HepG2 (cell line): ENCODE data around the gene SPATA32. TPM values are rescaled to one million over a fixed set of nuclear protein-coding genes. Genes with fewer than 3 reads are reported as not detected.

Experiments used
- BCL6 ChIP-seq: IDR thresholded peaks from 2 replicates; pipeline ENCODE4 v1.6.1; 2016; ENCODE audit warnings: missing genetic modification reagents, missing compliant biosample characterization
- CTCF ChIP-seq: sonication (generic); formaldehyde crosslinking; IDR thresholded peaks from 2 replicates; pipeline ENCODE4 v1.5.0; 2020; ENCODE audit warnings: mild to moderate bottlenecking, missing genetic modification reagents, moderate library complexity
- ELF3 ChIP-seq: IDR thresholded peaks from 2 replicates; pipeline ENCODE4 v1.6.1; 2016; ENCODE audit warnings: missing genetic modification reagents, missing compliant biosample characterization
- FOXO1 ChIP-seq: sonication (generic); formaldehyde crosslinking; IDR thresholded peaks from 2 replicates; pipeline ENCODE4 v1.4.0; 2020; ENCODE audit warnings: missing genetic modification reagents
- GTF2F1 ChIP-seq: fragments of 150-350 bp; IDR thresholded peaks from 2 replicates; pipeline ENCODE4 v1.6.1; 2014; ENCODE audit warnings: low read length
- HMGXB4 ChIP-seq, 2 experiments: sonication (generic) in 1 of 2; formaldehyde crosslinking in 1 of 2; IDR thresholded peaks; 2 replicates each; pipeline versions ENCODE4 v1.4.0 to v1.6.1; 2018 to 2020; ENCODE audit warnings: missing genetic modification reagents in 2 of 2, borderline replicate concordance in 1 of 2, low read depth in 1 of 2, mild to moderate bottlenecking in 1 of 2, missing biosample characterization in 1 of 2
- NR2F6 ChIP-seq, 2 experiments: IDR thresholded peaks; 2 replicates each; pipeline ENCODE4 v1.6.1; 2016; ENCODE audit warnings: antibody characterized with exemption in 1 of 2, mild to moderate bottlenecking in 1 of 2
- RAD21 ChIP-seq: fragments of 450-650 bp; formaldehyde crosslinking; IDR thresholded peaks from 2 replicates; pipeline ENCODE4 v1.5.0; 2020; ENCODE audit warnings: mild to moderate bottlenecking
- SALL1 ChIP-seq: sonication (generic); formaldehyde crosslinking; IDR thresholded peaks from 2 replicates; pipeline ENCODE4 v1.8.0; 2022; ENCODE audit warnings: mild to moderate bottlenecking, missing genetic modification reagents
- SMC3 ChIP-seq: IDR thresholded peaks from 2 replicates; pipeline ENCODE4 v1.6.1; 2011; ENCODE audit warnings: low read length, improper control_type of control experiment
- STAG1 ChIP-seq: sonication (generic); formaldehyde crosslinking; IDR thresholded peaks from 2 replicates; pipeline ENCODE4 v1.4.0; 2020; ENCODE audit warnings: missing genetic modification reagents
- SUZ12 ChIP-seq: fragments of 150-350 bp; IDR thresholded peaks from 2 replicates; pipeline ENCODE4 v1.6.1; 2014; ENCODE audit warnings: low read depth, low read length
- XRCC5 ChIP-seq: fragments of 200-400 bp; formaldehyde crosslinking; optimal IDR thresholded peaks from 2 replicates; pipeline ENCODE3; 2017; ENCODE audit warnings: mild to moderate bottlenecking, low read length
- ZFP82 ChIP-seq: sonication (generic); formaldehyde crosslinking; IDR thresholded peaks from 2 replicates; pipeline ENCODE4 v1.5.1; 2020; ENCODE audit warnings: mild to moderate bottlenecking, missing genetic modification reagents, borderline replicate concordance
- ZIK1 ChIP-seq: sonication (generic); formaldehyde crosslinking; IDR thresholded peaks from 2 replicates; pipeline ENCODE4 v1.5.0; 2020; ENCODE audit warnings: mild to moderate bottlenecking, low read depth, missing genetic modification reagents, borderline replicate concordance
- ZNF142 ChIP-seq: sonication (generic); formaldehyde crosslinking; IDR thresholded peaks from 2 replicates; pipeline ENCODE4 v1.4.0; 2020; ENCODE audit warnings: missing genetic modification reagents
- ZNF501 ChIP-seq: sonication (generic); formaldehyde crosslinking; IDR thresholded peaks from 2 replicates; pipeline ENCODE4 v1.5.1; 2020; ENCODE audit warnings: mild to moderate bottlenecking, moderate library complexity, missing genetic modification reagents
- ZNF770 ChIP-seq: sonication (generic); formaldehyde crosslinking; IDR thresholded peaks from 2 replicates; pipeline ENCODE4 v1.5.0; 2020; ENCODE audit warnings: mild to moderate bottlenecking, missing genetic modification reagents
- polyA plus RNA-seq, 8 experiments: library from polyadenylated mRNA; depleted of rRNA in 3 of 8; stranded (reverse) in 7 of 8; unstranded in 1 of 8; fragments of >200 nt; fragmentation: Illumina TruSeq in 4 of 8; extraction: Trizol in 4 of 8; gene quantifications; 2 replicates each; pipeline versions ENCODE4 v1.2.1 to v1.2.3, GENCODE V29; 2011 to 2016; ENCODE audit warnings: low read depth in 4 of 8, missing spikeins in 1 of 8, mixed read lengths in 1 of 8; ENCODE audit not compliant: insufficient read depth in 1 of 8
- total RNA-seq, 5 experiments: library from RNA; depleted of rRNA; stranded (reverse); fragments of >200 nt; fragmentation: Illumina TruSeq; extraction: Trizol; gene quantifications; 2 replicates each; pipeline ENCODE4 v1.2.3, GENCODE V29; 2016; ENCODE audit warnings: low read depth in 1 of 5

The SPATA32 gene
- total and polyA plus RNA-seq, 2 of the 13 experiments (the other 11 are each of a cell fraction or from before 2014, with no cell fraction given) = not detected

- TF ChIP-seq CTCF (CRISPR knock-in tag) = peak; percentile 98
- TF ChIP-seq SUZ12 = 0 out of 2 replicates have a peak, but pooled peaks have one; percentile 20
- no peak for TF ChIP-seq ZFP82 (CRISPR knock-in tag)
- TF ChIP-seq ZNF770 (CRISPR knock-in tag) = no peak
- no peak for TF ChIP-seq GTF2F1
- peak; percentile 20; the same call in 1 of the 2 replicates for TF ChIP-seq SALL1 (CRISPR knock-in tag)
- TF ChIP-seq ZNF501 (CRISPR knock-in tag) = peak; percentile 45; the same call in 1 of the 2 replicates
- no peak for TF ChIP-seq FOXO1
- peak; percentile 39; the same call in 1 of the 2 replicates for TF ChIP-seq BCL6
- TF ChIP-seq NR2F6 (IDR thresholded peaks at IDR 0.05) = no peak
- peak; percentile 12; the same call in 1 of the 2 replicates for TF ChIP-seq NR2F6 (CRISPR knock-in tag; IDR thresholded peaks at IDR 0.05)
- TF ChIP-seq ZNF142 (CRISPR knock-in tag) = no peak
- peak in 1 of 2 experiments; percentile 74; a peak in 2 of 4 replicates for TF ChIP-seq HMGXB4 (CRISPR knock-in tag; IDR thresholded peaks at IDR 0.05; ENCODE audit: borderline replicate concordance in 1 of 2, low read depth in 1 of 2)
- TF ChIP-seq XRCC5 = peak; percentile 47
- TF ChIP-seq RAD21 (CRISPR knock-in tag) = peak; percentile 94
- TF ChIP-seq SMC3 = peak; percentile 96
- TF ChIP-seq ELF3 (CRISPR knock-in tag) = peak; percentile 54; the same call in 1 of the 2 replicates
- peak; percentile 95 for TF ChIP-seq STAG1 (CRISPR knock-in tag)
- TF ChIP-seq ZIK1 (CRISPR knock-in tag) = no peak
Observed at GRCh38 chr17:45218895-45219661, 42.8 kb downstream of the SPATA32 start (continued).
